Pancreas (tissue), 10 donors: ENCODE data around the gene AP4E1. TPM values are rescaled to one million over a fixed set of nuclear protein-coding genes. Genes with fewer than 3 reads are reported as not detected.
"Not testable (repeated sequence)": the region's sequence is repeated elsewhere in the genome, so short reads cannot be mapped to it uniquely, and the experiment has no call there.

ENCODE experiments used
- ATAC-seq, 4 donors: fragments of 200-7000 bp; cut with Tn5 transposase; one replicate each; pipeline versions ENCODE4 v1.8.0 to v1.9.1; 2020; ENCODE audit warnings: mild to moderate bottlenecking in 4 of 4, moderate library complexity in 4 of 4
- DNase-seq, 6 donors: peaks; one replicate each; pipeline ENCODE4 v3.0.0-alpha.2; 2020
- FAIRE-seq: peaks from 2 replicates; lab custom pipeline; 2012; peaks lifted over from hg19 to GRCh38; lab: Jason Lieb, UNC
- H3K27ac ChIP-seq, 4 donors: fragments of 200-600 bp; sonication (generic); 1 replicate in 3 of 4; 2 replicates in 1 of 4; pipeline versions ENCODE4 v1.5.0 to v1.8.0; 2020
- H3K27me3 ChIP-seq, 4 donors: fragments of 200-600 bp; one replicate each; pipeline ENCODE4 v1.8.0; 2021
- H3K36me3 ChIP-seq, 3 donors: fragments of 200-600 bp; sonication (generic) in 1 of 3; one replicate each; pipeline versions ENCODE4 v1.5.0 to v1.8.0; 2020 to 2021
- H3K4me1 ChIP-seq, 3 donors: fragments of 200-600 bp; one replicate each; pipeline ENCODE4 v1.8.0; 2021
- H3K4me3 ChIP-seq, 4 donors: fragments of 200-600 bp; sonication (generic) in 2 of 4; one replicate each; pipeline versions ENCODE4 v1.5.0 to v1.8.0; 2020 to 2021
- H3K9me3 ChIP-seq, 4 donors: fragments of 200-600 bp; one replicate each; pipeline ENCODE4 v1.8.0; 2021
- whole genome bisulfite sequencing, 2 donors: extraction: QIAGEN DNeasy Blood & Tissue Kit; methylation state at CpG; one replicate each; pipeline ENCODE4 v1.1.7; 2013; 5-methylcytosine and 5-hydroxymethylcytosine counted together
- intact Hi-C, 3 donors: fragments of 100-400 bp; cut with DNase I; formaldehyde crosslinking; loops; one replicate each; pipeline versions ENCODE4 v1.11.1 to v1.14.2; 2022
- polyA plus RNA-seq, 2 donors: library from polyadenylated mRNA; stranded (reverse); fragments of 200-250 nt; gene quantifications; one replicate each; pipeline ENCODE4 v1.2.3, GENCODE V29; 2013
- total RNA-seq, 6 donors: library from RNA; stranded (reverse); fragmentation: NEBNext Ultra II Directional in 4 of 6; extraction: Animal tissue kit (Norgen Biotek cat#: 25700) in 4 of 6; gene quantifications; one replicate each; pipeline versions ENCODE4 v1.2.1 to v1.2.4, GENCODE V29; 2021 to 2023
- TF ChIP-seq, protein P1 (sequence below), 4 donors: fragments of 200-600 bp; sonication (generic) in 3 of 4; IDR thresholded peaks; one replicate each; pipeline versions ENCODE4 v1.5.0 to v1.8.0; 2021; ENCODE audit warnings: antibody characterized with exemption in 4 of 4
- donor health status: healthy with polysubstance abuse.
- donor health status: DM: no; HTN: no; CAD: no; lungs with moderate emphysema.
- donor health status: DM: no; HTN: no; CAD: no.
- donor health status: control.
- donor health status: control.
- donor health status: Bipolar disorder and iron deficiency.
- donor health status: DM: yes; HTN: yes; CAD: no.
- donor health status: DM: no; HTN: no; CAD: no.
- donor health status: DM: no; HTN: no; CAD: no.
- donor health status: DM: yes; HTN: yes; CAD: no.

Gene AP4E1
- total and polyA plus RNA-seq, 8 donors: 1.1 to 4.8 (median 2.4) TPM

DNA sequence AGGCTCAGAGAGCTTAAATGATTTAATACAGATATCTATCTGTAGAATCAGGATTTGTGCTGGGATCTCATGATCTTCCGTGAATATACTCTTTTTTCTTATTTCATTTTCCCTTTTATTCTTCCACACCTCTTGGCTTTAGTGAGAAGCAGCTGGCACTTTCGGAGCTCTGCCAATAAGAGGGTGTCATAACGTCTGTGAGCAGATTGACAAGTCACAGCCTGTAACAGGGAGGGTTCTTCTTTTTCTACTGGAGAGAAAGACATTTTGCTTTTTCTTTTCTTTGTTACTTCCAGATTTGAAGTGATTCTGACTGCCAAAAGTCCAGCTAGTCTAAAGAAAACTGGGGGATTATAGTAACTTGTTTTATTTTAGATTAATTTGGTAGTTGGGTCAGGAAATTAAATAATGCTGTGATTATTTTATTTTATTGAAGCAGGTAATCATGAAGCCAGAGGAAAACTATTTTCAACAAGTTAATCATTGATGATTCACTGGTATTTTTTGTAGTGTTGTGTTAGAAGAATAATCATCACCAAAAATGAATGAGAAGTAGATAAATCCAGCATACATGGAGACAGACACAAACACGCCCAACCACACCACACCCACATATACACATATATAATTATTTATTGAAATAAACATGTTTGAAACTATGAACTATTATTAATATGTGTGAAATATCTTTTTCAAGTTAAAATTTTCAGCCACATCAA, 116.4 kb downstream of the AP4E1 start:
- no peaks in the 10 kb centered on the region for H3K36me3 ChIP-seq
- DNase-seq: no peak
- WGBS, 2 donors: 47 to 51% methylated on average over 4 of the region's 4 CpGs
- no peaks in the 10 kb centered on the region for H3K27me3 ChIP-seq
- H3K4me1 ChIP-seq: no peaks in the 10 kb centered on the region
- FAIRE-seq: no peak
- TF ChIP-seq, protein P1, sequence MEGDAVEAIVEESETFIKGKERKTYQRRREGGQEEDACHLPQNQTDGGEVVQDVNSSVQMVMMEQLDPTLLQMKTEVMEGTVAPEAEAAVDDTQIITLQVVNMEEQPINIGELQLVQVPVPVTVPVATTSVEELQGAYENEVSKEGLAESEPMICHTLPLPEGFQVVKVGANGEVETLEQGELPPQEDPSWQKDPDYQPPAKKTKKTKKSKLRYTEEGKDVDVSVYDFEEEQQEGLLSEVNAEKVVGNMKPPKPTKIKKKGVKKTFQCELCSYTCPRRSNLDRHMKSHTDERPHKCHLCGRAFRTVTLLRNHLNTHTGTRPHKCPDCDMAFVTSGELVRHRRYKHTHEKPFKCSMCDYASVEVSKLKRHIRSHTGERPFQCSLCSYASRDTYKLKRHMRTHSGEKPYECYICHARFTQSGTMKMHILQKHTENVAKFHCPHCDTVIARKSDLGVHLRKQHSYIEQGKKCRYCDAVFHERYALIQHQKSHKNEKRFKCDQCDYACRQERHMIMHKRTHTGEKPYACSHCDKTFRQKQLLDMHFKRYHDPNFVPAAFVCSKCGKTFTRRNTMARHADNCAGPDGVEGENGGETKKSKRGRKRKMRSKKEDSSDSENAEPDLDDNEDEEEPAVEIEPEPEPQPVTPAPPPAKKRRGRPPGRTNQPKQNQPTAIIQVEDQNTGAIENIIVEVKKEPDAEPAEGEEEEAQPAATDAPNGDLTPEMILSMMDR (IDR thresholded peaks at IDR 0.05): no peak
- H3K4me3 ChIP-seq: no peak overlapping the region
- no peak overlapping the region for H3K27ac ChIP-seq
- no peaks in the 10 kb centered on the region for H3K9me3 ChIP-seq
- ATAC-seq: peak in 2 of 4 donors; percentile 36 to 55
- intact Hi-C loops: no loop called here

DNA sequence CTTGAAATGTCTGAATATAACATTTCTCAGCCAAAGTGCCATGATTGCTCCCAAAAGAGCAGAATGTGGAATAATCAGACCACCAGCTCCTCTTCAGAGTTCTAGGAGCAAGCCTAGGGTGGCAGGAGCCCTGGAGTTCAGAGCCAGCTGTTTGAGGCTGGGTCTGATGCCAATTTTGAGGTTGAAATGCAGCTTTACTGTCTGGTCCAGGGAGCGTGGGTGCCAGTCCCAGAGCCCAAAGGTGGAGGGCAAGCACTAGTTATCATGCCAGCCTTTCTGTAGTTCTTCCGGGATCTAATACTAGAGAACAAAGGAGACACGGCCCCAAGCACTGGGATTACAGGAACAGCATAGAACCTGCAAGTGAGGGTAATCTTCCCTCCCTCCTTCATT, 117.0 kb downstream of the AP4E1 start:
- intact Hi-C loops: no loop called here
- Histone ChIP-seq H3K36me3 (no peaks in the 10 kb centered on the region), H3K4me3 (no peak overlapping the region), H3K9me3 (no peaks in the 10 kb centered on the region), H3K27me3 (no peaks in the 10 kb centered on the region), H3K4me1 (no peaks in the 10 kb centered on the region), H3K27ac (no peak overlapping the region)
- no peak for ATAC-seq
- FAIRE-seq: no peak
- TF ChIP-seq, protein P1 (IDR thresholded peaks at IDR 0.05): no peak
- WGBS, 2 donors: 70 to 76% methylated on average over 3 of the region's 3 CpGs
- DNase-seq: no peak

DNA sequence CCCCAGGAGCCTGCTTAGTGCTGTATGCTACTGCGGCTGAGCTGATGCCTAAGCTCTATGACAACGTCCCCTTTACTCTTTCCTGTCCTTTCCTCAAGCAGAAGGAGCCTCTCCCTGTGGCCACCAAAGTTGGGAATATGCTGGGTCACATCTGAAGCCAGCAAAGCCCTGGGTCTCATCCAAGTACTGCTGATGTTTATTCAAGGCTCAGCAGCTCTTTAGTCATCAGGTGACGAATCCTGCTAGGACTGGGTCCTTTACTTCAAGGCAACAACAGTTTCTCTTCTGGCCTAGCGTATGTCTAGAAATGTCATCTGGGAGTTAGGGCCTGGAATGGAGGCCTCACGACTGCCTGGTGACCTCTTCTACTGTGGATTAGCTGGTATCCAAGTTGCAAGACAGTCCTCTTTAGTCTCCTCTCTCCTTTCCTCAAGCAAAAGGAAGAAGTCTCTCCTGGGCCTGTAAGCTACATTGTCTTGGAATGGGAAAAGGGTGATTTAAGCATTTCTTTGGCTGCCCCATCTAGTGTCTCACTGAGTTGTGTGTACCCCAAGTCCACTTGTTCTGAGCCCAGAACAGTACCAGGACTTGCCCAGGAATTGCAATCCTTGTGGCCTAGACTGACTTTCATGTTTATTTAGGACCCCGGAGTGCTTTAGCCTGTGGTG, 122.3 kb downstream of the AP4E1 start:
- Histone ChIP-seq H3K4me3 (no peak overlapping the region), H3K4me1 (no peaks in the 10 kb centered on the region), H3K27ac (no peak overlapping the region), H3K36me3 (no peaks in the 10 kb centered on the region), H3K9me3 (no peaks in the 10 kb centered on the region), H3K27me3 (no peaks in the 10 kb centered on the region)
- DNase-seq: peak in 3 of 6 donors; percentile 14 to 53 (median 36)
- WGBS, 2 donors: 72 to 82% methylated on average over 6 of the region's 6 CpGs
- TF ChIP-seq, protein P1 (IDR thresholded peaks at IDR 0.05): no peak
- peak; percentile 63 to 89 (median 85) for ATAC-seq
- intact Hi-C loops: no loop called here
- no peak for FAIRE-seq

DNA sequence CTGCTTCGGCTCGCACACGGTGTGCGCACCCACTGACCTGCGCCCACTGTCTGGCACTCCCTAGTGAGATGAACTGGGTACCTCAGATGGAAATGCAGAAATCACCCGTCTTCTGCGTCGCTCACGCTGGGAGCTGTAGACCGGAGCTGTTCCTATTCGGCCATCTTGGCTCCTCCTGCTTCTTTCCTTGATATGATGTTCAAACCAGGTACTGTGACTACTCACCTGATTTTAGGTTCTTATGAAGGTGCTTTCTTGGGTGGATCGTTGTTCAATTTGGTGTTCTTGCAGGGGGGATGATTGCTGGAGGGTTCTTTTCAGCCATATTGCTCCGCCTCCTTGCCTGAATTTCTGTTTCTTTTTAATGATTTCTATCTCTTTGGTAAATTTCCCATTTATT, 129.0 kb downstream of the AP4E1 start:
- WGBS, 2 donors: 96 to 99% methylated on average over 11 to 13 of the region's 13 CpGs
- H3K4me3 ChIP-seq, H3K27ac ChIP-seq, DNase-seq, H3K27me3 ChIP-seq, H3K9me3 ChIP-seq, intact Hi-C loops, H3K36me3 ChIP-seq, H3K4me1 ChIP-seq, ATAC-seq, FAIRE-seq: not testable (repeated sequence)

DNA sequence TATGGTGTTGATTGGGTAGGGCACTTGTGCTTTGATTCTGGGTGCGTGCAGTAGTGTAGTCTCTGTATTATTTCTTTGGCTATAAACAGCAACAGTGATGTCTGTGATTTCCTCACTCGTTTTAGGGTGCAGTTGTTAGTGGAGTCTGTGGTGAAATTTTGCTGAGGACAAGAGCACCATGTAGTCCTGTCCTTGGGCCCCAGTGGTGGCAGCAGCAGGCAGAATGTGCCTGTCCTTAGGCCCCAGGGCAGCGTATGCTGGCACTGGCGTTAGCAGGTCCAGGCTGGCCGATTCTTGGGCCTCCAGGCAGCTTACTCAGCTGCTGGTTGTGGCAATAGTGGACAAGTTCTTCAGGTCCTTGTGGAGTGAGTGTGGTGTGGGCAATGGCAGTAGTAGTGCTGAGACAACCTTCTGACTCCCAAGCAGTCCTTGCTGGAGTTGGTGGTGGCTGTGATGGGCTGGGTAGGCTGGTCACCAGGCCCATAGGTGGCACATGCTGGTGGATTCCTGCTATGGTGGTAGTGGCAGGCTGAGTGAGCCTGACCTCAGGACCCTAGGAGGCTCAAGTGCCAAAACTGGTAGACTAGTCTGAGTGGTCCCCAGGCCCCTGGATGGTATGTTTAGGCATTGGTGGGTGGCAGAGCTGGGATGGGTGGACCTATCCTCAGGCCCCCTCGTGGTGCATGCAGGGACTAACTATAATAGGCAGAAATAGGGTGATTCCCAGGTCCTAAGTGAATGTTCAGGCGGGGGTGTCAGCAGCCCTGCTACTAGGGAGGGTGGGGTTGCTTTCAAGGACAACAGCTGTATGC, 129.9 kb downstream of the AP4E1 start:
- WGBS, 2 donors: 86 to 89% methylated on average over 7 of the region's 7 CpGs
- Histone ChIP-seq H3K4me3 (no peak overlapping the region), H3K27me3 (no peaks in the 10 kb centered on the region), H3K36me3 (no peaks in the 10 kb centered on the region), H3K4me1 (no peaks in the 10 kb centered on the region), H3K27ac (no peak overlapping the region), H3K9me3 (no peaks in the 10 kb centered on the region)
- DNase-seq: no peak
- TF ChIP-seq, protein P1 (IDR thresholded peaks at IDR 0.05): no peak
- intact Hi-C loops: no loop called here
- no peak for FAIRE-seq
- ATAC-seq: no peak
